Neutrophil (primary cell): ENCODE results near the gene TOPORS.
A peak's percentile ranks its signal among the peaks of the same experiment; 100 is the strongest.

Experiments
- H3K27ac ChIP-seq: fragments of 200-600 bp; sonication (generic); 2 replicates; pipeline ENCODE4 v1.5.1; 2016; ENCODE audit warnings: mild to moderate bottlenecking, moderate library complexity
- H3K27me3 ChIP-seq: fragments of 200-600 bp; sonication (generic); 2 replicates; pipeline ENCODE4 v1.6.0; 2016; ENCODE audit warnings: mild to moderate bottlenecking
- H3K36me3 ChIP-seq: fragments of 200-600 bp; sonication (generic); 2 replicates; pipeline ENCODE4 v1.5.1; 2017
- H3K4me1 ChIP-seq, 2 experiments: fragments of 200-600 bp in 1 of 2; sonication (generic) in 1 of 2; 1 replicate in 1 of 2; 2 replicates in 1 of 2; pipeline versions ENCODE4 v1.5.1 to v1.6.1; 2013 to 2016; ENCODE audit warnings: low read depth in 1 of 2, low read length in 1 of 2, mild to moderate bottlenecking in 1 of 2, moderate library complexity in 1 of 2; ENCODE audit not compliant: control insufficient read depth in 1 of 2, insufficient read depth in 1 of 2
- H3K4me3 ChIP-seq, 2 experiments: fragments of 200-600 bp in 1 of 2; sonication (generic) in 1 of 2; 1 replicate in 1 of 2; 2 replicates in 1 of 2; pipeline ENCODE4 v1.5.1; 2013 to 2016; ENCODE audit warnings: low read depth in 1 of 2, low read length in 1 of 2, mild to moderate bottlenecking in 1 of 2, moderate library complexity in 1 of 2
- H3K9me3 ChIP-seq: fragments of 200-600 bp; sonication (generic); 2 replicates; pipeline ENCODE4 v1.5.1; 2016
- TF ChIP-seq, protein P1 (sequence below): fragments of 200-600 bp; sonication (generic); IDR thresholded peaks from 2 replicates; pipeline ENCODE4 v1.5.1; 2016; ENCODE audit warnings: antibody characterized with exemption

The TOPORS gene

DNA sequence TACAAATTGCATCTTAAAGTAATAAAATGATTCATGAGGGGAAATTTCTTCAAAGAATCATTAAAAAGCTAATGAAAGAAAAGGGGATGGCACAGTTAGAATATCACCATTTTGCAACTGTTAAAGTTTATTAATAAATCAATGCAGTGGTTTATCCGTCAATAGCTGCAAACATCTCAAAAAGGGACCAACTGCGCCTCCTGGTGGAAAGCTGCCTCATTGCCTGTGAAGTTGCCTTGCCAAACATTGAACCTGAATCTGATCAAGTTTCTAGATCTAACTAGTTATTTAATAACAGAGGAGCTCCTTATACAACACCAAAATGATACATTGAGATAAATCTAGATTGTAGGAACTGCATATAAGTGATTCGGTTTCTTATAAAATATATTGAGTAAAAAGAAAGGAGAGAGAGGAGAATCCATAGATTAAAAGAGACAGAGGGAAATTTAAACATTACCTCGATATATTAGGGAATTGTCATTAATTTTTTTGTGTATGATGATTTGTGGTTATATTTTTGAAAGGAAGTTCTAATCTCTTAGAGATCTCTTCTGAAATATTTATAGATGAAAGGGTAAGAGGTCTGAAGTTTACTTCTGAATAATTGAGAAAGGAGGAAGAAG is 27.4 kb upstream of the TOPORS start:
- Histone ChIP-seq H3K9me3 (no peaks in the 10 kb centered on the region), H3K27ac (no peak overlapping the region), H3K36me3 (no peaks in the 10 kb centered on the region), H3K27me3 (peaks cover 70% of the 10 kb centered on the region), H3K4me3 (no peak overlapping the region), H3K4me1 (no peaks in the 10 kb centered on the region)
- TF ChIP-seq, protein P1, sequence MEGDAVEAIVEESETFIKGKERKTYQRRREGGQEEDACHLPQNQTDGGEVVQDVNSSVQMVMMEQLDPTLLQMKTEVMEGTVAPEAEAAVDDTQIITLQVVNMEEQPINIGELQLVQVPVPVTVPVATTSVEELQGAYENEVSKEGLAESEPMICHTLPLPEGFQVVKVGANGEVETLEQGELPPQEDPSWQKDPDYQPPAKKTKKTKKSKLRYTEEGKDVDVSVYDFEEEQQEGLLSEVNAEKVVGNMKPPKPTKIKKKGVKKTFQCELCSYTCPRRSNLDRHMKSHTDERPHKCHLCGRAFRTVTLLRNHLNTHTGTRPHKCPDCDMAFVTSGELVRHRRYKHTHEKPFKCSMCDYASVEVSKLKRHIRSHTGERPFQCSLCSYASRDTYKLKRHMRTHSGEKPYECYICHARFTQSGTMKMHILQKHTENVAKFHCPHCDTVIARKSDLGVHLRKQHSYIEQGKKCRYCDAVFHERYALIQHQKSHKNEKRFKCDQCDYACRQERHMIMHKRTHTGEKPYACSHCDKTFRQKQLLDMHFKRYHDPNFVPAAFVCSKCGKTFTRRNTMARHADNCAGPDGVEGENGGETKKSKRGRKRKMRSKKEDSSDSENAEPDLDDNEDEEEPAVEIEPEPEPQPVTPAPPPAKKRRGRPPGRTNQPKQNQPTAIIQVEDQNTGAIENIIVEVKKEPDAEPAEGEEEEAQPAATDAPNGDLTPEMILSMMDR: peak; percentile 93

DNA sequence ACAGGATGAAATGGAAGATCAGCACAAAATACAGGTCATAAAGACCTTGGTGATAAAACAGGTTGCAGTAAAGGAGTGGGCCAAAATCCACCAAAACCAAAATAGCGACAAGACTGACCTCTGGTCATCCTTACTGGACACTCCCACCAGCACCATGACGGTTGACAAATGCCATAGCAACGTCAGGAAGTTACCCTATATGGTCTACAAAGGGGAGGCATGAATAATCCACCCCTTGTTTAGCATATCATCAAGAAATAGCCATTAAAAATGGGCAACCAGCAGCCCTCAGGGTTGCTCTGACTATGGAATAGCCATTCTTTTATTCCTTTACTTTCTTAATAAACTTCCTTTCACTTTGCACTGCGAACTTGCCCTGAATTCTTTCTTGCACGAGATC is 26.6 kb upstream of the TOPORS start:
- Histone ChIP-seq H3K27me3 (peaks cover 62% of the 10 kb centered on the region), H3K4me1 (no peaks in the 10 kb centered on the region), H3K4me3 (no peak overlapping the region), H3K36me3 (no peaks in the 10 kb centered on the region), H3K27ac (no peak overlapping the region), H3K9me3 (no peaks in the 10 kb centered on the region)
- TF ChIP-seq, protein P1: no peak

DNA sequence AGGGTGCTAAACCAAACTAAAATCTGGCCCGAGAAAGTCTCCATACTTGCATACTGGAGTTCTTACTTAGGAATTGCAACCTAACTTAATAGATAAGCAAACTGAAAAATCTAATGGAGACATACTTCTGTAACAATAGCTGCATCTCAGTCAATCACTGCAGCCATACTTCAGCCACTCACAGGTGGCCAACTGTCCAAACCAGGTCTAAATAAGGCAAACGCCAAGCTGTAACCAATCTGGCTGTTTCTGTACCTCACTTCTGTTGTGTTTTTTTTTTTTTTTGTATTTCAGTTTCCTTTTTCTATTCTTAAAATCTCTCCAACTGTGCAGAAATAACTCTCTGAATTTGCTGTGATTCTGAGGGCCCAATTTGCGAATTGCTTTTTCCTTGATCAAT is 24.9 kb upstream of the TOPORS start:
- TF ChIP-seq, protein P1: no peak
- Histone ChIP-seq H3K4me1 (peaks cover 8 to 13% of the 10 kb centered on the region in 2 experiments), H3K9me3 (no peaks in the 10 kb centered on the region), H3K4me3 (no peak overlapping the region), H3K27ac (no peak overlapping the region), H3K27me3 (peaks cover 51% of the 10 kb centered on the region), H3K36me3 (no peaks in the 10 kb centered on the region)

DNA sequence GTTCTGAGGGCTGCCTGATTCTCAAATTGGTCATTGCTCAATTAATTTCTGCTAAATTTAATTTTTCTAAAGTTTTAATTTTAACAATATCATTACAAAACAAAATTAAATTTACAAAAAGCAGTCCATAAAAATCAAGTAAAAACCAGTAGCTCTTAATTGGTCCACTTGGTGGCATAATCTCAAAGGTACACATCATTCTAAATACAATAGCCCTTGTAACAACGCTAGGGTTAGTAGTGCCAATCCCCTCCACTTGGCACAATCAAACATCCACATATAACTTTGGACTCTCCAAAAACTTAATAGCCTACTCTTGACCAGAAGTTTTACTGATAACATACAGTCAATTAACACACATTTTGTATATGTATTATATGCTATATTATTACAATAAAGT is 22.5 kb upstream of the TOPORS start:
- H3K4me3 ChIP-seq: no peak overlapping the region
- H3K9me3 ChIP-seq: no peaks in the 10 kb centered on the region
- TF ChIP-seq, protein P1: no peak
- H3K27me3 ChIP-seq: peaks cover 32% of the 10 kb centered on the region
- H3K27ac ChIP-seq: no peak overlapping the region
- H3K4me1 ChIP-seq: peaks cover 24 to 25% of the 10 kb centered on the region in 2 experiments
- peaks cover 3% of the 10 kb centered on the region for H3K36me3 ChIP-seq

DNA sequence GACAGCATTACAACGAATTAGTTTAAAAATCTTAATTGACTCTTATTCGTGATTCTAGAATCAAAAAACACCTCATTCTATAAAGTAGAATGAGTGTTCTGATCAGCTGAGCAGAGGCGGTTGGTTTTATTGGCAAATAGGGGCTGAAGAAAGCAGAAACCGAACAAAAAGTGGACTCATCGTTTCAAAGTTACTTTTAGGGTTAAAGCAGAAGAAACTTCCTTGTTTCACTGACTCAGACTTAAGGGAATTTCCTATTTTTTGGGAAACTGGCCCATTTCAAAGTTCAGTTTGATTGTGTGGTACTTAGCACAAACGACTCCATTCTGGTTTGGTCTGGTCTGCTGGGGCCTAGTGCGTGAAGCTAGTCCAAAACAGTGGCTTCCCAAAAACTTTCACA is 21.4 kb upstream of the TOPORS start:
- H3K36me3 ChIP-seq: peaks cover 3% of the 10 kb centered on the region
- peak overlapping the region in 1 of 2 experiments; percentile 87 for H3K4me3 ChIP-seq
- peaks cover 25% of the 10 kb centered on the region for H3K27me3 ChIP-seq
- TF ChIP-seq, protein P1: no peak
- no peak overlapping the region for H3K27ac ChIP-seq
- H3K9me3 ChIP-seq: no peaks in the 10 kb centered on the region
- peaks cover 24 to 25% of the 10 kb centered on the region in 2 experiments for H3K4me1 ChIP-seq
